ENCODE measurements around the gene MAOB. TPM values are rescaled to one million over a fixed set of nuclear protein-coding genes. Genes with fewer than 3 reads are reported as not detected.

The MAOB gene
- total and polyA plus RNA-seq, 2 experiments from 2014 or later, result 0.09 TPM; not detected in 1

- Histone ChIP-seq H4K20me1 (ENCODE audit: insufficient read depth) (no peaks in the 10 kb centered on the region), H3K4me1 (ENCODE audit: insufficient read depth) (no peaks in the 10 kb centered on the region), H3K79me2 (ENCODE audit: insufficient read depth) (no peaks in the 10 kb centered on the region), H3K4me2 (ENCODE audit: unreplicated experiment) (no peak overlapping the region), H2AFZ (no peak overlapping the region), H3K27ac (no peak overlapping the region), H3K9me2 (ENCODE audit: insufficient read depth) (no peaks in the 10 kb centered on the region), H3K27me3 (replicated peaks; ENCODE audit: insufficient read depth) (no peaks in the 10 kb centered on the region; the same call in 1 of the 2 replicates), H3F3A (ENCODE audit: insufficient read depth) (no peaks in the 10 kb centered on the region), H3K9me3 (ENCODE audit: low read depth) (no peaks in the 10 kb centered on the region), H3K9ac (no peak overlapping the region), H3K4me3 (no peak overlapping the region), H3K36me3 (ENCODE audit: low read depth) (no peaks in the 10 kb centered on the region)
- TF ChIP-seq EZH2 (IDR thresholded peaks at IDR 0.05; ENCODE audit: insufficient read depth, poor library complexity, severe bottlenecking), result no peak
- TF ChIP-seq EZH2phosphoT487 (IDR thresholded peaks at IDR 0.05; ENCODE audit: insufficient read depth, low read depth), result no peak
- in situ Hi-C loops (cut with MboI), result no loop called here
- WGBS, 2 experiments (ENCODE audit: low coverage in 1 of 2, low lambda C conversion rate in 2 of 2, missing lambda C conversion rate in 2 of 2), result 1 to 4% methylated on average over 5 of the region's 5 CpGs
- DNase-seq, result no peak
Observed at GRCh38 chrX:43885617-43886016, 3.4 kb upstream of the MAOB start.

- H3K79me2 ChIP-seq (ENCODE audit: insufficient read depth), result no peaks in the 10 kb centered on the region
- no peak overlapping the region for H3K4me3 ChIP-seq
- H3K9me3 ChIP-seq (ENCODE audit: low read depth), result no peaks in the 10 kb centered on the region
- no peaks in the 10 kb centered on the region; the same call in 1 of the 2 replicates for H3K27me3 ChIP-seq (replicated peaks; ENCODE audit: insufficient read depth)
- H3K27ac ChIP-seq, result no peak overlapping the region
- H3K4me1 ChIP-seq (ENCODE audit: insufficient read depth), result no peaks in the 10 kb centered on the region
- no peak overlapping the region for H3K9ac ChIP-seq
- in situ Hi-C loops (cut with MboI), result no loop called here
- 10 to 13% methylated on average over 10 to 11 of the region's 34 CpGs for WGBS, 2 experiments (ENCODE audit: low coverage in 1 of 2, low lambda C conversion rate in 2 of 2, missing lambda C conversion rate in 2 of 2)
- no peaks in the 10 kb centered on the region for H3K9me2 ChIP-seq (ENCODE audit: insufficient read depth)
- no peak for TF ChIP-seq EZH2phosphoT487 (IDR thresholded peaks at IDR 0.05; ENCODE audit: insufficient read depth, low read depth)
- no peaks in the 10 kb centered on the region for H4K20me1 ChIP-seq (ENCODE audit: insufficient read depth)
- H3K36me3 ChIP-seq (ENCODE audit: low read depth), result no peaks in the 10 kb centered on the region
- no peak overlapping the region for H2AFZ ChIP-seq
- no peaks in the 10 kb centered on the region for H3F3A ChIP-seq (ENCODE audit: insufficient read depth)
- DNase-seq, result peak; percentile 9
- peak overlapping the region; percentile 23 for H3K4me2 ChIP-seq (ENCODE audit: unreplicated experiment)
Observed at GRCh38 chrX:43881410-43882293, 598 bp downstream of the MAOB start.

- in situ Hi-C loops (cut with MboI), result no loop called here
Observed at GRCh38 chrX:43880425-43880824, 1.8 kb downstream of the MAOB start.

GRCh38 chrX:43878906-43879526 is 3.2 kb downstream of the MAOB start:
- Histone ChIP-seq H3F3A (ENCODE audit: insufficient read depth) (no peaks in the 10 kb centered on the region), H4K20me1 (ENCODE audit: insufficient read depth) (no peaks in the 10 kb centered on the region), H3K27me3 (replicated peaks; ENCODE audit: insufficient read depth) (no peaks in the 10 kb centered on the region; the same call in 1 of the 2 replicates), H3K79me2 (ENCODE audit: insufficient read depth) (no peaks in the 10 kb centered on the region), H3K36me3 (ENCODE audit: low read depth) (no peaks in the 10 kb centered on the region), H3K4me3 (no peak overlapping the region), H3K4me2 (ENCODE audit: unreplicated experiment) (no peak overlapping the region), H3K4me1 (ENCODE audit: insufficient read depth) (no peaks in the 10 kb centered on the region), H3K9me2 (ENCODE audit: insufficient read depth) (no peaks in the 10 kb centered on the region), H3K9ac (no peak overlapping the region), H3K27ac (no peak overlapping the region), H2AFZ (no peak overlapping the region), H3K9me3 (ENCODE audit: low read depth) (no peaks in the 10 kb centered on the region)
- no peak for DNase-seq
- in situ Hi-C loops (cut with MboI), result no loop called here
- TF ChIP-seq EZH2phosphoT487 (IDR thresholded peaks at IDR 0.05; ENCODE audit: insufficient read depth, low read depth) (no peak), EZH2 (IDR thresholded peaks at IDR 0.05; ENCODE audit: insufficient read depth, poor library complexity, severe bottlenecking) (no peak)
- 4 to 5% methylated on average over 6 of the region's 6 CpGs for WGBS, 2 experiments (ENCODE audit: low coverage in 1 of 2, low lambda C conversion rate in 2 of 2, missing lambda C conversion rate in 2 of 2)

More at GRCh38 chrX:43880425-43880824, 1.8 kb downstream of the MAOB start:
- Histone ChIP-seq H3K27ac (no peak overlapping the region), H3K79me2 (ENCODE audit: insufficient read depth) (no peaks in the 10 kb centered on the region), H3K4me3 (no peak overlapping the region), H3K27me3 (replicated peaks; ENCODE audit: insufficient read depth) (no peaks in the 10 kb centered on the region; the same call in 1 of the 2 replicates), H3K9ac (no peak overlapping the region), H3K4me2 (ENCODE audit: unreplicated experiment) (no peak overlapping the region), H3K4me1 (ENCODE audit: insufficient read depth) (no peaks in the 10 kb centered on the region), H2AFZ (no peak overlapping the region), H4K20me1 (ENCODE audit: insufficient read depth) (no peaks in the 10 kb centered on the region), H3K9me3 (ENCODE audit: low read depth) (no peaks in the 10 kb centered on the region), H3K9me2 (ENCODE audit: insufficient read depth) (no peaks in the 10 kb centered on the region), H3K36me3 (ENCODE audit: low read depth) (no peaks in the 10 kb centered on the region), H3F3A (ENCODE audit: insufficient read depth) (no peaks in the 10 kb centered on the region)
- DNase-seq, result peak; percentile 1
- TF ChIP-seq EZH2phosphoT487 (IDR thresholded peaks at IDR 0.05; ENCODE audit: insufficient read depth, low read depth) (no peak), EZH2 (IDR thresholded peaks at IDR 0.05; ENCODE audit: insufficient read depth, poor library complexity, severe bottlenecking) (no peak)
- WGBS, 2 experiments (ENCODE audit: low coverage in 1 of 2, low lambda C conversion rate in 2 of 2, missing lambda C conversion rate in 2 of 2), result 0 to 19% methylated on average over 2 of the region's 2 CpGs
